ENCODE data around the gene TMEM51.
"Not testable (repeated sequence)": the region's sequence is repeated elsewhere in the genome, so short reads cannot be mapped to it uniquely, and the experiment has no call there.

TMEM51 gene

DNA sequence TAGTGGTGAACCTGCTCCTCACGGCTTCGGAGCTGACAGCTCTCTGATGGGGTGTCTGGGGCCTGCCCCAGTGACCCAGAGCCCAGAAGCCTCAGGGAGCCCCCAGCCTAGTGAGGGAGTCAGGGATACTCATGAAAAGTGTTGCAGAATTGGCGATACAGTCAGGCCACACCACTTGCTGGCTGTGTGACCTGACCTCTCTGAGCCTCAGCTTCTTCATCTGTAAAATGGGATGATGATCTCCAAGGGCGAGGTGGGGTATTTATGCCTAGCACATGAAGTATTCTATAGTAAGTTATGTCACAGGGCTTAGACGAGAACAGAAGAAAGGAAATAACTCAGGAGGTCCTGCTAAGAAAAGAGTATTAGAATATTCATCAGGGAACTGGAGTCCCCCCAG, 1.6 kb downstream of the TMEM51 start:
- no peak for DNase-seq

DNA sequence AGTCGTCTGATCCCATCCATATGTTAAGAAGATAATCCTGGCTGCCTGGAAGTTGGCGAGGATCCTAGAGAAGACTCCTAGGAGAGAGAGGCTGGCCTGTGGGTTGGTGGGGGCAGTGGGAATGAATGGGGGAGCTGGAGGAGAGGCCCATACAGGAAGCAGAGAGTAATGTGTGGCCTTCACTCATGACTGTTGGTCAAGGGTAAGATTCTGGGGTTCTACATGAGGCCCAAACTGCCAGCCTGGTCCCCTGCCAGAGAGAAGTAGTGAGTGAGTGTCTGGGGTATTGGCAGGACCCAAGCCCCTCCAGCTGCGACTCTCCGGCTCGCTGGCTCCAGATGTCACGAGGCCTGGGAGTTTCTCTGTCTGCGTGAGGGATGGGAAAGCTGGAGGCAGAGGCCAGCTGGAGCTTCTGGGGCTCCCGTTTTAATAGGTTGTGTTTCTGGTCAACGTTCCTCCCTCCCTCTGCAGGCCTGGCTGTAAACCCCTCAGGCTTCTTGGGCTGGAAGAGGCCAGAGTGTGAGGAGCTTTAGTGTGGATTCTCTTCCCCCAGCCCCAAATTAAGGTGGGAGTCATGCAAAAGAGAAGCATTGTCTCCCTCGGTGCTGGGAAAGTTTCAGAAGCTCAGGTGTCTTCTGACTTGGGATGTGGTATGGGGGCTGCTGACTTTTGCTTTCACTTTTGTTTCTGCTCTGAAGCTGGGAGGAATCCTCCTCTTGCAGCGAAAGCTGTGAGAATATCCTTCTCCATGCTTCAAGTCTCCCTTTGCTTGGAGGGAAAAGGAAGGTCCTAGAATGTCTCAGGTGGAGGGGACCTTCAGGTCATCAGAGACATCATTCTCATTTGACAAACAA, 2.6 kb downstream of the TMEM51 start:
- DNase-seq, result peak; percentile 67

DNA sequence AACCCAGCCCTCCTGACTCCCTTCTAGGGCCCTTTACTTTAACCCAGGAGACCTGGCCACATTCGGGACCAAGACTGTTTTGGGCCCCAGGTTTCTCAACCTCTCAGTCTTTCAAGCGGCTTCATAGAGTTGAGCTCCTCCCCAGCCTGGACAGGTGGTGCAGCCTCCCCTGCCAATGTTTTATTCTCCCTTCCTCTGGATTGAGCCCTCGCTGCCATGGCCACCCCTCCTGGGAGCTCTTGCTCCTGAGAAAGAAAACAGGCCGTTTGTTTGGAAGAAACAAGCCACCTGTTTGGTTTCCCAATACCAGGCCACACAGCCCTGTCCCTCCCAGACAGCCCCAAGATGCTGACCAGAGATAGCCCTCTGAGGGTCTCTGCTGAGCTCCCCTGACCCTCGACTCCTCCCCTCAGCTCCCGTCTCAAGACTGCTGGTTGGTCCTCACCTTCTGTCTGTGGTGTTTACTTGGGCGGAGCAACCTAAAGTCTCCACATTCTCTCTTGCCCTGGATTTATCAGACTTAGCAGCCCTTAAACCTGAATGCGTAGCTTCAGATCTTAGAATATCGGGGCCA, 3.3 kb downstream of the TMEM51 start:
- DNase-seq, result no peak

DNA sequence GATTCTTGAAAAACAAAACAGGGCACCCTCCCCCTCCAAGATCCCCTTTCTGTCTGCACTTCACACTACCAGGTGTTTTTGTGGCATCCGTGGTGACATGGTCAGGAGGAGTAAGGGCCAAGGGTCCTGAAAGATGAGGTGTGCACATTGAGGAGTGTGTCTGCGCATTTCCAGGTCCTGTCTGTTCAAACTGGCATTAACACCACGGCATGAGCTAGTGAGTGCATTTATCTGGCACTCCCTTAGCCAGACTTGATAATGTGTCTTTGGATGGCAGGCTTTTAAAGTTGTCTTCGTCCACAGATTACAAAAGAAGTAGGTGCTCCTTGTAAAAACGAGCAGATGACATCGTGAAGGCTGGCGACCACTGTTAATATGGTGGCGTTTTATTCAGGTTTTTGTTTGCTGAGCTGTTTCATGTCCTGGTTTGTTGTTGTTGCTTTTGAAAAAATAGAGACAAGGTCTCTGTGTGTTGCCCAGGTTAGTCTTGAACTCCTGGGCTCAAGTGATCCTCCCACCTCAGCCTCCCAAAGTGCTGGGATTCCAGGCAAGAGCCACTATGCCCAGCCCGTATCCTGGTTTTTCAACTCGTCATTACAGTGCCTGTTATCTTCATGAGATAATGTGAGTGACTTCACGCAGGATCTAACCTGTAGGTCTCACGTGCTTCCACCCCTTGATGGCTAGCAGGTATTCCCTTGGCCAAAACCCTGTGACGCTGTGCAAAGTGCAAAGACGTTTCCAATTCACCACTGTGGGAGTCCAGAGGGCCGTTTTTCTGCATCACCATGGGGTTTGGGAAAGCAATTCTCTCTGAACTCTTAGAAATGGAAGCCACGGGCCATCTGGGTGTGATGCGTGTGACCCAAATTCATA, 4.2 kb downstream of the TMEM51 start:
- no peak for DNase-seq

DNA sequence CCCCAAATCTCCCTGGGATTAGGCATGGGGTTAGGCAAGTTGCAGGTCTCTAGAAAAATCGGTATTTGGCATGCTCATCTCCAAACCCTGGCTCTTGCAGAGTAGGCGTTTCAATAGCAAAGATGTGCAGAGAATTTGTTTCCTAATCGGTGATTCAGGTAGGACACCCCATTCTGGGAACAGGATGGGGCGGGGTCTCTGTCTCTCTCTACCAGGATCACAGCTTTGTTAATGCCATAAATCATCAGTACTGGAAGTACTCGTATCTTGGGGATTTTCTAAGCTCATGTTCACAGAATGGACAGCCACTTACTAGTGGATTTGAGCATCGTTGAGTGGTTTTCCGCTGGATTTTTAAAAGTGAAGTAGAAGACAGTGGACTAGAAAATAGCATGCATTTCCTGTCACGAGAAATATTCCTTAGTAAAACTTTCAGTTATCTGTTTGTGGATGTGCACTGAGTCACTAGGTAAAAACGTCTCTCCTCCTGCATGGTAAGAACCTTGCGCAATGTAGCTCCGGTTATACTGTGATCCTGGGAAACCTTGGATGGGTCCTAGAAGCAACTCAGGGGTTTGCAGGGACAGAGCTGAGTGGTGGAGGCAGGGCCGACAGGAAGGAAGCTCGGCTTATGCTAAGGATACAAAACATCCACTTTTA, 5.1 kb downstream of the TMEM51 start:
- DNase-seq, result no peak

DNA sequence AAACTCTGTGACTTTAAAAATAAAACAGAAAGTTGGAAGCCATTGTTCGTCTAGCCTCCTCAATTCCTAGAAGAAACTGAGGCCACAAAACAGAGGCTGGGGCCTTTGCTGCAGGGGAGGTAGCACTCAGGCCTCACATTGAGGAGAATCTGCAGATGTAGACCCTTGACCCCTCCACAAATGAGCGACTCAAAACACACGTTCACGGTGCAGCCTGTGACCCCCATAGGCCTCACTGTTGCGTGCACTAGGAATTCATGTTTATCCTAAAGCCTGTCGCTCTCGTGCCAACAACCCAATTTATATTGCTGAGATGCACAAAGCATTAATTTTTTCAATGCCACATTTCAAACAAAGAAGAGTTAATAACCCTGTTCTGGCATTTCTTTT, 5.6 kb downstream of the TMEM51 start:
- no peak for DNase-seq

DNA sequence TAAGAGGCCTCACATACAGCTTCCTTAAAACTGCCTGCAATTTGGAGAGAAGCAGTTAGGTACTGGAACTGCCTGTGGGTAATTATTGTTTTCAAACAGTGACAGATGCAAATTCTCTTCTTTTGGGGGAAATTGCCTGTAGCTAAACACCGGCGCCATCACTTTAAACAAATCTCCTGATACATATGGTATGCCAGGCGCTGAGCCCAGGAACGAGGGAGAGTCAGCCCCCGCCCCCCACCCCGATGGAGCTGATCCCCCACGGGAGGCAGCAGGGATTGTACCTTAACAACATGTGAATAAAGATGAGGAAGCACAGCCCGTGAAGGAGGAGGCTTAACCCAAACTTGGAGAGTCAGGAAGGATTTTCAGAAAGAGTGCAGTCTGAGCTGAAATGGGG, 7.1 kb downstream of the TMEM51 start:
- no peak for DNase-seq

DNA sequence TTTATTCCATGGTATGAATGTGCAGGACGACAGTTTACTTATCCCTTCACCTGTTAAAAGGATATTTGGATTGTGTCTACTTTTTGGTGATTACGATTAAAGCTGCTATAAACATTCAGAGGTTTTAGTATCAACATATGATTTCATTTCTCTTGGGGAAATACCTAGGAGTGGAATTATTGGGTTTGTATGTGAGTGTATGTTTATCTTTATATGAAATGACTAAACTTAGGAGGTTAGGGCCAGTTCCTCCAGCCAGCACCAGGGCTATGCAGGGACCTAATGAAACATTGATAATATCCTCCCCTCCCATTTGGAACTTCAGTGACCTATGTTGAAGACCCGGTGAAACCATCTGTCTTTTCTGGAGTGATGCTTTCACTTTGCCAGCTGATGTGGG, 13.8 kb downstream of the TMEM51 start:
- DNase-seq, result no peak

DNA sequence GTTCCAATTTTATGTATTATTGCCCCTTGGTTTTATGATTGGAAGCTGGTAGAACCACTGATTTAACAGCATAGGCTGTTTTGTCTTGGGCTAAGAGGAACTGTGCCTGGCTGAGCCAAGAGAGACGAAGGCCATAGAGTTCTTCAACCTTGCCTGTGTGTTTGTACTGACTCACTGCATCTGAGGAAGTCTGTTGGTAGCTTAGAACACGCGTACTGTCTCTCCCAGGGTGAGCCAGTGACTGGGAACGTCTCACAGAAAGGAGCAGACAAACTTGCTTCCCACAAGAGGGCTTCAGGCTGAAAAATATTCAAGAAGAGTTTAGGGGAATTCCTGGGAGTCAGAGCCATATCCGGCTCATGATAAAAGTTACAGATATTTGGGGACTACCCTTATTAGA, 14.9 kb downstream of the TMEM51 start:
- no peak for DNase-seq

DNA sequence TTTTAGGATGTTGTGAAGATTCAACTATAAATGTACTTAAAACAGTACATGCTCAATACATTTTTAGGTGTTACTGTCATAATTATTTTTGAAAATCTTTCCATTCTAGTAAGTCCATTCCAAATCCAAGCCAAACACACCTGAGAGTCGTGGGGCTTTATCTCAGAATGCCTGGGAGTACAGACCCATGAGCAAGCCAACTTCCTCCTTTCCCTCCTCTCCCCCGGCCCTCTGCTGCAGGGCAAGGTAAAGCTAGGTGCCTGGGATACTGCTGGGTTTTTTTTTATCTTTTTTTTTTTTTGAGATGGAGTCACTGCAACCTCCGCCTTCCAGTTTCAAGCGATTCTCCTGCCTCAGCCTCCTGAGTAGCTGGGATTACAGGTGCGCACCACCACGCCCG, 16.5 kb downstream of the TMEM51 start:
- no peak for DNase-seq

DNA sequence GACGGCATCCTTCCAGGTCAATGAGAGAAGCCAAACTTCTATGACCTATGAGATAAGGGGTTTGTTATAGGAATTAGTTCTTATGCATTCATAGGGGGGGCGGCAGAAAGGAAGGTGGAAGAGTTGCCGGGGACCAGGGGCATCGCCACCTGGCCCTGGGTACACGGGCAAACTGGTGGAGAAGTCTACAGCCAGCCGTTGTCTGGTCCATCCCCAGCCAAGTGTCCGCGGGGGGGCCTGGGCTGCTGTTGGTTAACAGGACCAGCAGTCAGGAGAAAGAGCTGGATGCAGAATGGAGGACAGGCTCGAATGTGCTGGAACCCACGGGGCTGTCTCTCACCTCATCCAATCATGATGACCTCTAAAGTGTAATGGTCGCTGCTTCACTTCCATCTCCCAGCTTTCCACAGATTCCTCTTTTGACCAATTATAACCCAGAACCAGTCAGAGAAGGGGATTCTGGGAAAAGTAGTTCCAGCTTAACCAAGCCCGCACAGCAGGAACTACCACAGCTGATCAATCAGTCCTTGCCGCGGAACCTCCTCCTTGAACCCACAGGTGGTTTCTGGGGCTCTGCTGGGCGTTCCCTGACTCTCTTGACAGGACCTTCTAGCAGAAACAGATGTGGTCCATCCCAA, 17.8 kb downstream of the TMEM51 start:
- DNase-seq, result no peak

DNA sequence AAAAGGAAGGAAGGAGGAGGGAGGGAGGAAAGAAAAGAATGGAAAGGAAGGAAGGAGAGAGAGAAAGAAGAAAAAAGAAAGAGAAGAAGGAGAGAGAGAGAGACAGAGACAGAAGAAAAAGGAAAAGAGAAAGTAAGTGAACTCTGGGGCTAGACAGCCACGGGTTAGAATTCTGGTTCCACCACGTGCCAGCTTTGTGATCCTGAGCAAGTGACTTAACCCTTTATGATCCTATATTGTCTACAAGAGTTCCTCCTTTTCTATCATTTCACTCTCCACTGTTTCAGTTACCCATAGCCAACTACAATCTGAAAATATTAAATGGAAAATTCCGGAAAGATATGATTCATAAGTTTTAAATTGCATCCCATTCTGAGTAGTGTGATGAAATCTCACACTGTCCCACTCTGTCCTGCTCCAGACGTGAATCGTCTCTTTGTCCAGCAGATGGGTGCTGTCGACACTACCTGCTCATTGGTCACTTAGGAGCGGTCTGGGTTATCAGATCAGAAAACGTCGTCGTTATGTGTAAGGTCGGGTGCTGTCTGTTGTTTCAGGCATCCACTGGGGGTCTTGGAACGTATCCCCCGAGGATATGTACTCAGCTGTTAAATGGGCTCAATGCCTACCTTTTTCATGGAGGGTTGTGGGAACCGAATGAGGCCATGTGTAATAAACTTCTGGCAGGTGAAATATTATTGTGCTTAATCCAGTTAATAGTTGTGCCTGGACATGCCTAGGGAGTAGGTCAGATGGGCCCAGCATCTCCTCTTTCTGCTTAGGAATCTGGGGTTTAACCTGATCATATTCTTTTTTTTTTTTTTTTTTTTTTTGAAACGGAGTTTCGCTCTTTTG, 19.1 kb downstream of the TMEM51 start:
- no peak for DNase-seq

DNA sequence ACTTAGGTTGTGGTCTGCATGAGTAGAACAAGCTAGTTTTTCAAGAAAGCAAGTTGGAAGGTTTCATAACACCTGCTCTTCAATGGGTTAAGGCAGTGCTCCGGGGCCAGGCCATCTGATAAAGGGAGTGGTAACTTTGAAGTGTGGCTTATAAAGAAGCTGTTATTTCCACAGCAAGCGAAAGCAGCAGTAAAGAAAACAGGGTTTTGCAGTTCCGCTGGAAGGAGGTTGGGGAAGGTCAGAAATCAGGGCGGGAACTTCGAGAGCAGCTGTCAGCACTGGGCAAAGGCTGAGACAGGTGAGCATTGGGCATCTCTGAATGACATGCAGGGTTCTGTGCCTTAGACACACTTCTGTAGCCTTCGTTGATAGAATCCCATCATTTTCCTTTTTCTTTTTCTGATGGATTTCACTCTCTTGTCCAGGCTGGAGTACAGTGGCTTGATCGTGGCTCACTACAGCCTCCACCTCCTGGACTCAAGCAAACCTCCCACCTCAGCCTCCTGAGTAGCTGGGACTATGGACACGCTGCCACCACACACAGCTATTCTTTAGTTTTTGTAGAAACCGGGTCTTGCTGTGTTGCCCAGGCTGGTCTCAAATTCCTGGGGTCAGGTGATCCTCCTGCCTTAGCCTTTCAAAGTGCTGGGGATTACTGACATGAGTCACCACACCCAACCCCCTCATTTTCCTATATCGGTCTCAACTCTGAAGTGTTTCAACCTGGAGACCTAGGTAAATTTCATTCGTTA, 20.5 kb downstream of the TMEM51 start:
- no peak for DNase-seq

DNA sequence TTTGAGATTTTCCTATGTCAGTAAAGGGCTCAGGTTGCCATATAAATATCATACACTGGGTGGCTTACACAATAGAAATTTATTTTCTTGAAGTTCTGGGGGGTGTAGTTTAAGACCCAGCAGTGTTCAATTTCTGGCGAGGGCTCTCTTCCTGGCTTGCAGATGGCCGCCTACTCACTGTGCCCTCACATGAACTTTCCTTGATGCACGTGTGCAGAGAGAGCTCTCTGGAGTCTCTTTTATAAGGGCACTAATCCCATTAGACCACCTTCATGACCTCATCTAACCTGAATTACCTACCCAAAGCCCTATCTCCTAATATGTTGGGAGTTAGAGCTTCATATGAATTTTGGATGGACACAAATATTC, 21.1 kb downstream of the TMEM51 start:
- DNase-seq, result no peak

DNA sequence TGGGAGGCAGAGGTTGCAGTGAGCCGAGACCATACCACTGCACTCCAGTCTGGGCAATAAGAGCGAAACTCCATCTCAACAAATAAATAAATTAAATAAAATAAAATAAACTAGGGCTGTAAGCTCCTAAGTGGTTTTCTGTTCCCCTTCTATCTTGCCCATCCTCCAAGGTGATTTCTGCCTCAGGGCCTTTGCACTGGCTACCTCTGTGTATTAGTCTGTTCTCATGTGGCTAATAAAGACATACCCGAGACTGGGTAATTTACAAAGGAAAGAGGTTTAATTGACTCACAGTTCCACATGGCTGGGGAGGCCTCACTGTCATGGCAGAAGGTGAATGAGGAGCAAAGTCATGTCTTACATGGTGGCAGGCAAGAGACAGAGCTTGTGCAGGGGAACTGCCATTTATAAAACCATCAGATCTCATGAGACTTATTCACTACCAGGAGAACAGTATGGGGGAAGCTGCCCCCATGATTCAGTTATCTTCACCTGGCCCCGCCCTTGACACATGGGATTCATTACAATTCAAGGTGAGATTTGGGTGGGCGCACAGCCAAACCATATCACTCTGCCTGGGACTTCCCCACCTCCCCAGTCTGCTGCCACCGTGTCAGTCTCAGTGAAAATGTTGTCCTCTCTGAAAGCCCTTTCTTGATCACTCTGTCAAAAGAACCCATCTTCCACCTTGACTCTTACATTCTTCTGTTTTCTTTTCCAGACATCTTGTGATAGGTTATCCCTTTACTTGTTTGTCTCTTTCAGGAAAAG, 22.0 kb downstream of the TMEM51 start:
- DNase-seq, result not testable (repeated sequence)

DNA sequence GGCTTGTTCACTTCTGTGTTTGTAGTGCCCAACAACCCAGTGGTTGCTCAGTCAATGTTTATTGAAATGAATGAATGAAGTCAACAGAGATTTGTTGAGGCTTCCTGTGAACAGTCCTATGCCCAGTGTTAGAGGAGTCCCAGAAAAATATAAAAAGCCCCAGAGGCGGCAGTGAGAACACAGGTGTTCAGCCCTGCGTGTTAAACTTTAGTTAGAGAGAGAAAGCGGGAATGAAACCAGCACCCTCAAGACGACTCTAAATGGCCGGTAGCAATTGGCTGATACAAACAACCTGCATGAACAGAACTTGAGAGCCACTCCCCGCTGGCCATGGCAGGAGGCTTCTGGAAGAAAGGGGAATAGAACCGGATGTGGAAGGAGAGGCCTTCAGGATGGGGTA, 22.6 kb downstream of the TMEM51 start:
- DNase-seq, result no peak

DNA sequence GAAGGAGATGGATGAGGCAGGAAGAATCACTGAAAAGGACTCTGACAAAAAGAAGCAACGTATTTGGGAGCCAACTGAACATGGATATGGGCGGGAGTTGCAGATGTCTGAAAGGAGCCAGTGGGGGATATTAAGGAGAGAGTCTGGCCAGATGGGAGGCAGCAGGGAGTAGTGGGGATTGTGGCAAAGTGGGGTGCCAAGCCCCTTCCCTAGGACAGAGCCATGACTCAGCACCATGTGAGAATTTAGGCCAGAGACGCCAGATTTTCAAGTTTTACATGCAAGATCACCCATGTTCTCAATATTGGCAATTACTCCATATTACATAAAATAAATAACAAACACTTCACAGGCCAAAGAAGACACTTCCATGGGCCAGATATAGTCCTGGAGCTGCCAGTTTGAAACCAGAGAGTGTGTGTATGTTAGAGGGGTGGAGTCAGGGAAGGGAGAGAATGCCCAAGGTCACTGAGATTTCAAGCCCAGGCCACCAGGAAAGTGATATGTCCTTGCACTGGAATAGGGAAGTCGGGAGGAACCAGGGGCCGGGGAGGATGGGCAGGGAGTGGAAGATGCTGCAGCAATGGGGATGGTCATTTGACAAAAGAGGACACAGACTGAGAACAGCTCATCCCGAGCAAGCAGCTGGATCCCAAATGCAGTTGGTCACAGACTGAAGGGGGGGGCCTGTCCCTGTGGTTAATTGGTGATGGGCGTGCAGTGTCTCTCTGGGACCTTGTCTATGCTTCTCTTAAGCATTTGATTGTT, 23.5 kb downstream of the TMEM51 start:
- DNase-seq, result no peak

DNA sequence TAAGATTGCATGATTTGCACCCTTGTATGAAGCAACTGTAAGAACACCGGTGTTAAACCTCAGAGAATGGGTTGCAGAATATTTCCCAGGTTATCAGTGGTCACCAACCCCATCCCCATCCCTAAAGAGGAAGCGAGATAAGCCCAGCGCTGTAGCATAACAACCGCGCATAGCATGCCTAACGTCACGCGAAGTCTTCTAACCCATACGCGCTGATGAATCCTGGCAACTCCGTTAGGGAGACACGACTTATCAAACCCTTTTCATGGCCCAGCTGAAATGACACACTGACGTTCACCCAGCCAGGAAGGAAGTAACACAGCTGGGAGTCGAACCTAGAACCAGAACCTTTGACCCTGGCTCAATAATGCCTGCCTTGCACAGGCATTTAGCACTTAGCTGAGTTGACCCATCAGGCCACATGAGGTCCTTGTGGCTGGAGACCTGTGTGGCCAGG, 24.2 kb downstream of the TMEM51 start:
- no peak for DNase-seq
